ENCODE measurements around the gene PTAFR. TPM values are rescaled to one million over a fixed set of nuclear protein-coding genes. Genes with fewer than 3 reads are reported as not detected.

The PTAFR gene
- polyA plus RNA-seq, 1 donor (not counting 4 experiments of a cell fraction or from before 2014, with no cell fraction given): 19.6 TPM

- H3K36me3 ChIP-seq (ENCODE audit: control insufficient read depth in 2 of 2, extremely low read depth in 1 of 2, insufficient read depth in 2 of 2, low read length in 2 of 2): no peaks in the 10 kb centered on the region
- no peak overlapping the region for H3K4me3 ChIP-seq (ENCODE audit: control insufficient read depth in 2 of 3, extremely low read depth in 1 of 3, insufficient read depth in 2 of 3, low read depth in 1 of 3, low read length in 3 of 3)
- DNase-seq (ENCODE audit: low read depth, low spot score): no peak
- dilution Hi-C loops (cut with MboI; ENCODE audit: extremely low pct_ligation_motif_present, low sequenced_read_pairs): no loop called here
- TF ChIP-seq EZH2 (IDR thresholded peaks at IDR 0.05; ENCODE audit: low read length) (no peak), CTCF (optimal IDR thresholded peaks at IDR 0.05 in 1 of 3, IDR thresholded peaks at IDR 0.05 in 1 of 3, conservative IDR thresholded peaks at IDR 0.05 in 1 of 3; ENCODE audit: extremely low read depth in 1 of 3, insufficient read depth in 2 of 3, low read length in 3 of 3) (no peak)
- no peak for FAIRE-seq
- H3K4me2 ChIP-seq (ENCODE audit: control insufficient read depth, extremely low read depth, insufficient read depth, low read depth, low read length): no peak overlapping the region
- H3K9me3 ChIP-seq (ENCODE audit: control insufficient read depth, low read depth, low read length): no peaks in the 10 kb centered on the region
- no peaks in the 10 kb centered on the region for H3K27me3 ChIP-seq (ENCODE audit: control insufficient read depth, extremely low read depth, insufficient read depth, low read length)
- no peaks in the 10 kb centered on the region for H3K9me1 ChIP-seq (ENCODE audit: control insufficient read depth, extremely low read depth, insufficient read depth, low read length)
- no peak overlapping the region for H2AFZ ChIP-seq (ENCODE audit: control insufficient read depth, low read length)
- no peak overlapping the region for H3K9ac ChIP-seq (ENCODE audit: control insufficient read depth, extremely low read depth, insufficient read depth, low read length)
- H4K20me1 ChIP-seq (ENCODE audit: control insufficient read depth, extremely low read depth, insufficient read depth, low read length): no peaks in the 10 kb centered on the region
- H3K27ac ChIP-seq (ENCODE audit: control insufficient read depth, insufficient read depth, low read length): no peak overlapping the region
- peaks cover 8% of the 10 kb centered on the region for H3K4me1 ChIP-seq (ENCODE audit: control insufficient read depth, extremely low read depth, insufficient read depth, low read length)
- H3K79me2 ChIP-seq (ENCODE audit: control insufficient read depth, insufficient read depth, low read length): no peaks in the 10 kb centered on the region
Measured at GRCh38 chr1:28122183-28122582, 54.3 kb downstream of the PTAFR start.

GRCh38 chr1:28119556-28119955, 56.9 kb downstream of the PTAFR start:
- DNase-seq (ENCODE audit: low read depth, low spot score) (no peak), FAIRE-seq (no peak)
- Histone ChIP-seq H3K36me3 (ENCODE audit: control insufficient read depth in 2 of 2, extremely low read depth in 1 of 2, insufficient read depth in 2 of 2, low read length in 2 of 2) (no peaks in the 10 kb centered on the region), H3K4me1 (ENCODE audit: control insufficient read depth, extremely low read depth, insufficient read depth, low read length) (peaks cover 8% of the 10 kb centered on the region), H3K27me3 (ENCODE audit: control insufficient read depth, extremely low read depth, insufficient read depth, low read length) (no peaks in the 10 kb centered on the region), H3K4me3 (ENCODE audit: control insufficient read depth in 2 of 3, extremely low read depth in 1 of 3, insufficient read depth in 2 of 3, low read depth in 1 of 3, low read length in 3 of 3) (no peak overlapping the region), H3K4me2 (ENCODE audit: control insufficient read depth, extremely low read depth, insufficient read depth, low read depth, low read length) (no peak overlapping the region), H3K9ac (ENCODE audit: control insufficient read depth, extremely low read depth, insufficient read depth, low read length) (no peak overlapping the region), H3K9me1 (ENCODE audit: control insufficient read depth, extremely low read depth, insufficient read depth, low read length) (no peaks in the 10 kb centered on the region), H3K27ac (ENCODE audit: control insufficient read depth, insufficient read depth, low read length) (no peak overlapping the region), H2AFZ (ENCODE audit: control insufficient read depth, low read length) (no peak overlapping the region), H3K79me2 (ENCODE audit: control insufficient read depth, insufficient read depth, low read length) (no peaks in the 10 kb centered on the region), H4K20me1 (ENCODE audit: control insufficient read depth, extremely low read depth, insufficient read depth, low read length) (no peaks in the 10 kb centered on the region), H3K9me3 (ENCODE audit: control insufficient read depth, low read depth, low read length) (no peaks in the 10 kb centered on the region)
- TF ChIP-seq EZH2 (IDR thresholded peaks at IDR 0.05; ENCODE audit: low read length) (no peak), CTCF (optimal IDR thresholded peaks at IDR 0.05 in 1 of 3, IDR thresholded peaks at IDR 0.05 in 1 of 3, conservative IDR thresholded peaks at IDR 0.05 in 1 of 3; ENCODE audit: extremely low read depth in 1 of 3, insufficient read depth in 2 of 3, low read length in 3 of 3) (no peak)
- dilution Hi-C loops (cut with MboI; ENCODE audit: extremely low pct_ligation_motif_present, low sequenced_read_pairs): no loop called here

Data from keratinocyte (primary cell).